Spleen (tissue), 13 donors: Measurements from ENCODE around the gene RSPH1. TPM values are rescaled to one million over a fixed set of nuclear protein-coding genes. Genes with fewer than 3 reads are reported as not detected.
A peak's percentile ranks its signal among the peaks of the same experiment; 100 is the strongest.

ENCODE experiments used
- DNase-seq: peaks from one replicate; pipeline ENCODE4 v3.0.0-alpha.2; 2020
- H3K27ac ChIP-seq, 8 donors: fragments of 200-600 bp; sonication (generic) in 7 of 8; 1 replicate in 4 of 8; 2 replicates in 4 of 8; pipeline versions ENCODE4 v1.5.0 to v1.8.0; 2016 to 2021; ENCODE audit warnings: inconsistent platforms in 4 of 8, mild to moderate bottlenecking in 4 of 8, moderate library complexity in 1 of 8
- H3K27me3 ChIP-seq, 7 donors: fragments of 200-600 bp; sonication (generic) in 6 of 7; replicated peaks in 1 of 7; 1 replicate in 4 of 7; 2 replicates in 3 of 7; pipeline versions ENCODE4 v1.5.0 to v1.8.0; 2016 to 2021; ENCODE audit warnings: inconsistent platforms in 3 of 7, mild to moderate bottlenecking in 1 of 7
- H3K36me3 ChIP-seq, 6 donors: fragments of 200-600 bp; sonication (generic) in 5 of 6; 1 replicate in 4 of 6; 2 replicates in 2 of 6; pipeline versions ENCODE4 v1.5.0 to v1.8.0; 2016 to 2021; ENCODE audit warnings: inconsistent platforms in 2 of 6
- H3K4me1 ChIP-seq, 6 donors: fragments of 200-600 bp; sonication (generic) in 5 of 6; 1 replicate in 3 of 6; 2 replicates in 3 of 6; pipeline versions ENCODE4 v1.5.0 to v1.8.0; 2016 to 2021; ENCODE audit warnings: inconsistent platforms in 3 of 6
- H3K4me3 ChIP-seq, 8 donors: fragments of 200-600 bp; sonication (generic) in 7 of 8; 1 replicate in 4 of 8; 2 replicates in 4 of 8; pipeline versions ENCODE4 v1.5.0 to v1.8.0; 2016 to 2021; ENCODE audit warnings: inconsistent platforms in 4 of 8, mild to moderate bottlenecking in 4 of 8, moderate library complexity in 2 of 8
- H3K9me3 ChIP-seq, 8 donors: fragments of 200-600 bp; sonication (generic) in 7 of 8; 1 replicate in 4 of 8; 2 replicates in 4 of 8; pipeline versions ENCODE4 v1.5.0 to v1.8.0; 2016 to 2021; ENCODE audit warnings: inconsistent platforms in 4 of 8
- POLR2A ChIP-seq, 3 donors: fragments of 450-650 bp; IDR thresholded peaks; one replicate each; pipeline ENCODE4 v1.5.1; 2017; ENCODE audit warnings: antibody characterized with exemption in 3 of 3, mild to moderate bottlenecking in 1 of 3
- POLR2AphosphoS5 ChIP-seq, 3 donors: sonication (generic); formaldehyde crosslinking; IDR thresholded peaks; one replicate each; pipeline ENCODE4 v1.5.1; 2017; ENCODE audit warnings: antibody characterized with exemption in 3 of 3
- WGBS, 5 donors: extraction: QIAGEN DNeasy Blood & Tissue Kit in 3 of 5; methylation state at CpG; one replicate each; pipeline versions ENCODE4 v1.1.5 to v1.1.7; 2013 to 2018; 5-methylcytosine and 5-hydroxymethylcytosine counted together
- intact Hi-C: fragments of 100-400 bp; cut with DNase I; formaldehyde crosslinking; loops from one replicate; pipeline ENCODE4 v1.15.0; 2023; ENCODE audit warnings: low total_unique reads
- long read RNA-seq, 2 donors: transcript quantifications; one replicate each; lab custom pipeline, GENCODE V29; 2026
- polyA plus RNA-seq, 3 donors: library from polyadenylated mRNA; stranded (reverse); fragments of 200-250 nt; gene quantifications; one replicate each; pipeline ENCODE4 v1.2.1, GENCODE V29; 2013
- total RNA-seq, 7 donors: library from RNA; depleted of rRNA in 3 of 7; stranded (reverse); fragments of >200 nt in 3 of 7; fragmentation: NEBNext Ultra II Directional in 4 of 7; extraction: Animal tissue kit (Norgen Biotek cat#: 25700) in 4 of 7; gene quantifications; one replicate each; pipeline versions ENCODE4 v1.1.0 to v1.2.1, GENCODE V29; 2016 to 2021
- TF ChIP-seq, protein P1 (sequence below), 11 experiments: fragments of 200-600 bp in 7 of 11; fragments of 450-650 bp in 4 of 11; sonication (generic) in 4 of 11; IDR thresholded peaks in 8 of 11; conservative IDR thresholded peaks in 3 of 11; 1 replicate in 7 of 11; 2 replicates in 4 of 11; pipeline versions ENCODE4 v1.4.0 to v1.8.0; 2016 to 2021; ENCODE audit warnings: antibody characterized with exemption in 11 of 11, inconsistent platforms in 4 of 11, mild to moderate bottlenecking in 1 of 11
- donor health status: healthy with polysubstance abuse.
- donor health status: DM: no; HTN: no; CAD: no; lungs with moderate emphysema.
- donor health status: DM: no; HTN: no; CAD: no.
- donor health status: Bipolar disorder and iron deficiency.
- donor health status: healthy.
- donor health status: DM: no; HTN: no; CAD: no.
- donor health status: DM: yes; HTN: yes; CAD: no.

The RSPH1 gene
- total RNA-seq (under 1 TPM in 2 of 7 donors, not detected in 5; 0.25 to 0.33 TPM), polyA plus RNA-seq (under 1 TPM; 0.10 to 0.35 (median 0.26) TPM)
- long read RNA-seq, donor 1, result 0 reads
- long read RNA-seq, donor 2, partial matches to known transcripts, result 0 of 1 reads
- long read RNA-seq, donor 2, other reads (novel, unspliced or antisense), result 0 of 1 reads

- TF ChIP-seq POLR2A (IDR thresholded peaks at IDR 0.05) (no peak), POLR2AphosphoS5 (IDR thresholded peaks at IDR 0.05) (peak; percentile 78 to 87 (median 83))
- TF ChIP-seq, protein P1, sequence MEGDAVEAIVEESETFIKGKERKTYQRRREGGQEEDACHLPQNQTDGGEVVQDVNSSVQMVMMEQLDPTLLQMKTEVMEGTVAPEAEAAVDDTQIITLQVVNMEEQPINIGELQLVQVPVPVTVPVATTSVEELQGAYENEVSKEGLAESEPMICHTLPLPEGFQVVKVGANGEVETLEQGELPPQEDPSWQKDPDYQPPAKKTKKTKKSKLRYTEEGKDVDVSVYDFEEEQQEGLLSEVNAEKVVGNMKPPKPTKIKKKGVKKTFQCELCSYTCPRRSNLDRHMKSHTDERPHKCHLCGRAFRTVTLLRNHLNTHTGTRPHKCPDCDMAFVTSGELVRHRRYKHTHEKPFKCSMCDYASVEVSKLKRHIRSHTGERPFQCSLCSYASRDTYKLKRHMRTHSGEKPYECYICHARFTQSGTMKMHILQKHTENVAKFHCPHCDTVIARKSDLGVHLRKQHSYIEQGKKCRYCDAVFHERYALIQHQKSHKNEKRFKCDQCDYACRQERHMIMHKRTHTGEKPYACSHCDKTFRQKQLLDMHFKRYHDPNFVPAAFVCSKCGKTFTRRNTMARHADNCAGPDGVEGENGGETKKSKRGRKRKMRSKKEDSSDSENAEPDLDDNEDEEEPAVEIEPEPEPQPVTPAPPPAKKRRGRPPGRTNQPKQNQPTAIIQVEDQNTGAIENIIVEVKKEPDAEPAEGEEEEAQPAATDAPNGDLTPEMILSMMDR (IDR thresholded peaks at IDR 0.05 in 8 of 11, conservative IDR thresholded peaks at IDR 0.05 in 3 of 11), result peak in 2 of 11 experiments; percentile 15 to 32
- peaks cover 7 to 25% (median 16%) of the 10 kb centered on the region in 6 donors for H3K4me1 ChIP-seq
- DNase-seq, result peak; percentile 100
- no peaks in the 10 kb centered on the region for H3K36me3 ChIP-seq
- H3K27me3 ChIP-seq, result peaks cover 0 to 9% (median 0%) of the 10 kb centered on the region in 7 donors
- 0 to 1% (median 0%) methylated on average over 27 to 58 of the region's 58 CpGs for WGBS, 5 donors
- peak within 1 kb of the TSS; percentile 38 to 76 (median 62) for H3K4me3 ChIP-seq
- intact Hi-C loops, result no loop called here
- no peaks in the 10 kb centered on the region for H3K9me3 ChIP-seq
- H3K27ac ChIP-seq, result peak within 1 kb of the TSS in 7 of 8 donors; percentile 49 to 85 (median 70)
Observed at GRCh38 chr21:42496120-42496838, at the start of gene RSPH1. Gene RSPH1, minus strand, starts transcription at chr21:42496224. Its CDS starts 38 bp downstream, at chr21:42496186.

DNA sequence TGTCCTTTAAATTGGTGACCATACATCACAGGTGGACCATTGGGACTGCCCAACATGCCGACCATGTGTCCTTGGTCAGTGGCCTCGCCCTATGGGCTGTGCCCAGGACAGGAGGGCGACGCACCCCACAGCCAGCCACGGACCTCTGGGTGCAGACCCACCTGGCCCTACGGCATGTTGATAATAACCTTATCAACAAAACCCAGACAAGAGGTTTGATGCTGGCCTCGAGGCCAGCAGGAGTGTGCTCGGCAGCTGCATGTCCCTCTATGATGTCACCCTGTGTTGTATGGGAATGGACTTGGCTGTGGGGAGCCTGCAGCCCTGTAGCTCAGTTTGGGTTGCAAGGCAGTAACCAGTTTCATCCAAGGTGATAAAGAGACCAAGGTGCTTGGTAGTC lies 49.7 kb upstream of the RSPH1 start:
- intact Hi-C loops, result loop anchor here (10.0 kb wide), 1 partner anchor 419 kb away; no protein-coding TSS in a partner anchor
- H3K36me3 ChIP-seq, result peaks cover 0 to 100% (median 74%) of the 10 kb centered on the region in 6 donors
- no peaks in the 10 kb centered on the region for H3K27me3 ChIP-seq
- no peaks in the 10 kb centered on the region for H3K4me1 ChIP-seq
- WGBS, 5 donors, result 92 to 98% (median 93%) methylated on average over 8 of the region's 8 CpGs; no CpG with 5 or more reads in 1 of the 5 donors
- TF ChIP-seq POLR2A (IDR thresholded peaks at IDR 0.05) (no peak), POLR2AphosphoS5 (IDR thresholded peaks at IDR 0.05) (peak in 1 of 3 donors; percentile 15)
- TF ChIP-seq, protein P1 (IDR thresholded peaks at IDR 0.05 in 8 of 11, conservative IDR thresholded peaks at IDR 0.05 in 3 of 11), result no peak
- no peak overlapping the region for H3K27ac ChIP-seq
- no peak overlapping the region for H3K4me3 ChIP-seq
- peak; percentile 63 for DNase-seq
- no peaks in the 10 kb centered on the region for H3K9me3 ChIP-seq

DNA sequence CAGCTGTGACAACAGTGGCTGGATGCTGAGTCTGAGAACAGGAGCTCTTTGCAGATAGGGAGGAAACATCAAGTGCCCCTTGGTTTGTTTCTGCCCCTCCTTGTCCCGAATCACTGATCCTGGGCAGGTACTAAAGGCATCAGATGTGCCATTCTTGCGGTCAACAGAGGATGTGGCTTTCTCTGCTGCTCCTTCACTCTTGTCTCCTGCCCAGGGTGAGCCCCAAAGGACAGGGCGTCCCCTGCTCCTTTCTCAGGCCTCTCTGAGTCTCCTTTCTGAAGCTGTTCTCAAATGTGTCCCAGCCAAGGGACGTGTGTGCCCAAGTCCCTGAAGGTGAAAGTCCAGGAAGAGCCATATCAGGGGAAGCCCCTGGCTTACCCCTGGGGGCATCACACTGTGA lies 49.3 kb upstream of the RSPH1 start:
- intact Hi-C loops, result loop anchor here (10.0 kb wide), 1 partner anchor 419 kb away; no protein-coding TSS in a partner anchor
- WGBS, 5 donors, result 79 to 88% (median 83%) methylated on average over 4 of the region's 4 CpGs
- H3K36me3 ChIP-seq, result peaks cover 0 to 100% (median 77%) of the 10 kb centered on the region in 6 donors

GRCh38 chr21:42544544-42544943 lies 48.5 kb upstream of the RSPH1 start:
- WGBS, 5 donors, result 94 to 99% (median 96%) methylated on average over 8 of the region's 8 CpGs
- Histone ChIP-seq H3K36me3 (peaks cover 0 to 100% (median 80%) of the 10 kb centered on the region in 6 donors), H3K9me3 (no peaks in the 10 kb centered on the region), H3K4me3 (no peak overlapping the region), H3K4me1 (no peaks in the 10 kb centered on the region), H3K27ac (no peak overlapping the region), H3K27me3 (no peaks in the 10 kb centered on the region)
- intact Hi-C loops, result loop anchor here (10.0 kb wide), 1 partner anchor 420 kb away; no protein-coding TSS in a partner anchor
- no peak for DNase-seq
- no peak for TF ChIP-seq POLR2A (IDR thresholded peaks at IDR 0.05)
- TF ChIP-seq POLR2AphosphoS5 (IDR thresholded peaks at IDR 0.05), result no peak
- TF ChIP-seq, protein P1 (IDR thresholded peaks at IDR 0.05 in 8 of 11, conservative IDR thresholded peaks at IDR 0.05 in 3 of 11), result no peak

More for the DNA sequence above, 49.3 kb upstream of the RSPH1 start:
- peak; percentile 63 for DNase-seq
- Histone ChIP-seq H3K4me3 (no peak overlapping the region), H3K27me3 (no peaks in the 10 kb centered on the region), H3K9me3 (no peaks in the 10 kb centered on the region), H3K4me1 (no peaks in the 10 kb centered on the region), H3K27ac (no peak overlapping the region)
- TF ChIP-seq POLR2AphosphoS5 (IDR thresholded peaks at IDR 0.05), result peak in 1 of 3 donors; percentile 6
- TF ChIP-seq POLR2A (IDR thresholded peaks at IDR 0.05), result no peak
